K562 (cell line): Measurements from ENCODE around the gene CRACR2B. TPM values are rescaled to one million over a fixed set of nuclear protein-coding genes. Genes with fewer than 3 reads are reported as not detected.

ENCODE experiments used
- EWSR1 ChIP-seq: fragments of 450-650 bp; IDR thresholded peaks from 2 replicates; pipeline ENCODE4 v1.6.1; 2018; ENCODE audit warnings: borderline replicate concordance, mild to moderate bottlenecking, low read depth, moderate library complexity; ENCODE audit not compliant: partially characterized antibody
- HLTF ChIP-seq: fragments of 450-650 bp; IDR thresholded peaks from 2 replicates; pipeline ENCODE4 v1.6.1; 2016
- KDM1A ChIP-seq, 2 experiments: fragments of 450-650 bp; IDR thresholded peaks; 2 replicates each; pipeline ENCODE4 v1.6.1; 2016; ENCODE audit warnings: mild to moderate bottlenecking in 2 of 2
- NR3C1 ChIP-seq: sonication (generic); formaldehyde crosslinking; IDR thresholded peaks from 2 replicates; pipeline ENCODE4 v1.8.1; 2022; ENCODE audit warnings: missing genetic modification reagents
- PTRF ChIP-seq: fragments of 450-650 bp; IDR thresholded peaks from 2 replicates; pipeline ENCODE4 v1.6.1; 2016; ENCODE audit warnings: mild to moderate bottlenecking, missing genetic modification characterization, missing compliant biosample characterization
- SMAD4 ChIP-seq: fragments of 250-450 bp; sonication (Bioruptor Pico); conservative IDR thresholded peaks from 2 replicates; pipeline ENCODE4 v1.8.0; 2021; ENCODE audit warnings: inconsistent platforms, mild to moderate bottlenecking, moderate library complexity
- SRSF1 ChIP-seq: fragments of 200-400 bp; formaldehyde crosslinking; IDR thresholded peaks from 2 replicates; pipeline ENCODE4 v1.6.1; 2017; ENCODE audit warnings: mild to moderate bottlenecking, low read depth, low read length, moderate library complexity
- U2AF1 ChIP-seq: fragments of 200-400 bp; formaldehyde crosslinking; optimal IDR thresholded peaks from 2 replicates; pipeline ENCODE3; 2017; ENCODE audit warnings: mild to moderate bottlenecking, low read depth, low read length, moderate library complexity
- ZBTB8A ChIP-seq: fragments of 450-650 bp; IDR thresholded peaks from 2 replicates; pipeline ENCODE4 v1.6.1; 2018; ENCODE audit warnings: mild to moderate bottlenecking, moderate library complexity; ENCODE audit not compliant: partially characterized antibody
- ZNF184 ChIP-seq: sonication (generic); formaldehyde crosslinking; IDR thresholded peaks from 2 replicates; pipeline ENCODE4 v1.5.0; 2020; ENCODE audit warnings: missing genetic modification reagents
- ZNF316 ChIP-seq: fragments of 450-650 bp; IDR thresholded peaks from 2 replicates; pipeline ENCODE4 v1.6.1; 2016
- ZNF583 ChIP-seq: fragments of 250-450 bp; sonication (Bioruptor Pico); IDR thresholded peaks from 2 replicates; pipeline ENCODE4 v1.4.0; 2020
- ZNF75A ChIP-seq: fragments of 450-650 bp; formaldehyde crosslinking; IDR thresholded peaks from 2 replicates; pipeline ENCODE4 v1.4.0; 2020; ENCODE audit warnings: mild to moderate bottlenecking
- polyA plus RNA-seq, 8 experiments: library from polyadenylated mRNA; depleted of rRNA in 4 of 8; stranded (reverse) in 5 of 8; unstranded in 3 of 8; fragments of >200 nt; fragmentation: Nextera tagmentation in 2 of 8; fragmentation: Illumina TruSeq in 1 of 8; extraction: Ambion mirVana in 2 of 8; extraction: Trizol in 1 of 8; gene quantifications; 2 replicates each; pipeline versions ENCODE4 v1.2.1 to v1.2.3, GENCODE V29; 2011 to 2014; ENCODE audit warnings: inconsistent platforms in 1 of 8, missing spikeins in 1 of 8
- total RNA-seq, 7 experiments: library from RNA; depleted of rRNA in 6 of 7; stranded (reverse); fragments of >200 nt in 6 of 7; fragmentation: Illumina TruSeq in 2 of 7; extraction: Trizol in 2 of 7; gene quantifications; 2 replicates each; pipeline versions ENCODE4 v1.2.1 to v1.2.3, GENCODE V29; 2011 to 2021; ENCODE audit warnings: low replicate concordance in 1 of 7
- TF ChIP-seq, protein P1 (sequence below): sonication (generic); formaldehyde crosslinking; IDR thresholded peaks from 2 replicates; pipeline ENCODE4 v1.4.0; 2020; ENCODE audit warnings: mild to moderate bottlenecking, missing genetic modification reagents
- TF ChIP-seq, protein P2 (sequence below): fragments of 150-350 bp; conservative IDR thresholded peaks from 2 replicates; pipeline ENCODE4 v1.6.1; 2014; ENCODE audit warnings: low read length
- TF ChIP-seq, protein P3 (sequence below): sonication (generic); formaldehyde crosslinking; IDR thresholded peaks from 2 replicates; pipeline ENCODE4 v1.8.0; 2023; ENCODE audit warnings: missing genetic modification reagents, mild to moderate bottlenecking, borderline replicate concordance
- TF ChIP-seq, protein P4 (sequence below), 2 experiments: fragments of 450-650 bp; conservative IDR thresholded peaks; 2 replicates each; pipeline ENCODE4 v1.6.1; 2017; ENCODE audit warnings: mild to moderate bottlenecking in 2 of 2, moderate library complexity in 2 of 2

Gene CRACR2B
- total and polyA plus RNA-seq, 9 of the 15 experiments (the other 6 are each of a cell fraction or from before 2014, with no cell fraction given): 0.10 to 51.0 (median 6.0) TPM

DNA sequence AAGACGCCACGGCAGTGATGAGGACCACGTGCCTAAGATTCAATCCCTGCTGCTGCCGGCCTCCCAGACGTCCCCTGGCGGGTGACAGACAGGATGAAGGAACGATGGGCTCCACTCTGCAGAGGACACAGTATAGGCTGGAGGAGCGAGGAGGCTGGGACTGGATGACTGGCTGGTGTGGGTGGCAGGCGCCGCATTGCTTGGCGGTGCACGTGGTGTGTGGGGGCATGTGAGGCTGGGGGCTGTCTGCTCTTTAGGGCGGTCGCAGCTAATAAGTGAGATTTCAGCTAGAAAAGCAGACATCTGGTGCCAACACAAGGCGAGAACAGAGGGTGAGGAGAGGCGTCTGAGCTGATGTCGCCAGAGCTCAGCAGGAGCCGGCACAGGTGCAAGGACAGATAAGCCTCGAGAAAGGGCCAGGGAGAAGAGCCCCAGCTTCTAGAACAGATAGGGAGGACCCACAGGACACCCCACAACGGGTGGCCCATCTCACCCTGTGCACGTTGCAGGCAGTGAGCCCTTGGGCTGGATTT is 48.1 kb downstream of the CRACR2B start (continued):
- TF ChIP-seq, protein P1, sequence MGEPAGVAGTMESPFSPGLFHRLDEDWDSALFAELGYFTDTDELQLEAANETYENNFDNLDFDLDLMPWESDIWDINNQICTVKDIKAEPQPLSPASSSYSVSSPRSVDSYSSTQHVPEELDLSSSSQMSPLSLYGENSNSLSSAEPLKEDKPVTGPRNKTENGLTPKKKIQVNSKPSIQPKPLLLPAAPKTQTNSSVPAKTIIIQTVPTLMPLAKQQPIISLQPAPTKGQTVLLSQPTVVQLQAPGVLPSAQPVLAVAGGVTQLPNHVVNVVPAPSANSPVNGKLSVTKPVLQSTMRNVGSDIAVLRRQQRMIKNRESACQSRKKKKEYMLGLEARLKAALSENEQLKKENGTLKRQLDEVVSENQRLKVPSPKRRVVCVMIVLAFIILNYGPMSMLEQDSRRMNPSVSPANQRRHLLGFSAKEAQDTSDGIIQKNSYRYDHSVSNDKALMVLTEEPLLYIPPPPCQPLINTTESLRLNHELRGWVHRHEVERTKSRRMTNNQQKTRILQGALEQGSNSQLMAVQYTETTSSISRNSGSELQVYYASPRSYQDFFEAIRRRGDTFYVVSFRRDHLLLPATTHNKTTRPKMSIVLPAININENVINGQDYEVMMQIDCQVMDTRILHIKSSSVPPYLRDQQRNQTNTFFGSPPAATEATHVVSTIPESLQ (CRISPR knock-in tag): no peak
- TF ChIP-seq PTRF (tag): no peak
- no peak for TF ChIP-seq ZNF316
- TF ChIP-seq, protein P2, sequence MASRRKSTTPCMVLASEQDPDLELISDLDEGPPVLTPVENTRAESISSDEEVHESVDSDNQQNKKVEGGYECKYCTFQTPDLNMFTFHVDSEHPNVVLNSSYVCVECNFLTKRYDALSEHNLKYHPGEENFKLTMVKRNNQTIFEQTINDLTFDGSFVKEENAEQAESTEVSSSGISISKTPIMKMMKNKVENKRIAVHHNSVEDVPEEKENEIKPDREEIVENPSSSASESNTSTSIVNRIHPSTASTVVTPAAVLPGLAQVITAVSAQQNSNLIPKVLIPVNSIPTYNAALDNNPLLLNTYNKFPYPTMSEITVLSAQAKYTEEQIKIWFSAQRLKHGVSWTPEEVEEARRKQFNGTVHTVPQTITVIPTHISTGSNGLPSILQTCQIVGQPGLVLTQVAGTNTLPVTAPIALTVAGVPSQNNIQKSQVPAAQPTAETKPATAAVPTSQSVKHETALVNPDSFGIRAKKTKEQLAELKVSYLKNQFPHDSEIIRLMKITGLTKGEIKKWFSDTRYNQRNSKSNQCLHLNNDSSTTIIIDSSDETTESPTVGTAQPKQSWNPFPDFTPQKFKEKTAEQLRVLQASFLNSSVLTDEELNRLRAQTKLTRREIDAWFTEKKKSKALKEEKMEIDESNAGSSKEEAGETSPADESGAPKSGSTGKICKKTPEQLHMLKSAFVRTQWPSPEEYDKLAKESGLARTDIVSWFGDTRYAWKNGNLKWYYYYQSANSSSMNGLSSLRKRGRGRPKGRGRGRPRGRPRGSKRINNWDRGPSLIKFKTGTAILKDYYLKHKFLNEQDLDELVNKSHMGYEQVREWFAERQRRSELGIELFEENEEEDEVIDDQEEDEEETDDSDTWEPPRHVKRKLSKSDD: no peak
- TF ChIP-seq, protein P3, sequence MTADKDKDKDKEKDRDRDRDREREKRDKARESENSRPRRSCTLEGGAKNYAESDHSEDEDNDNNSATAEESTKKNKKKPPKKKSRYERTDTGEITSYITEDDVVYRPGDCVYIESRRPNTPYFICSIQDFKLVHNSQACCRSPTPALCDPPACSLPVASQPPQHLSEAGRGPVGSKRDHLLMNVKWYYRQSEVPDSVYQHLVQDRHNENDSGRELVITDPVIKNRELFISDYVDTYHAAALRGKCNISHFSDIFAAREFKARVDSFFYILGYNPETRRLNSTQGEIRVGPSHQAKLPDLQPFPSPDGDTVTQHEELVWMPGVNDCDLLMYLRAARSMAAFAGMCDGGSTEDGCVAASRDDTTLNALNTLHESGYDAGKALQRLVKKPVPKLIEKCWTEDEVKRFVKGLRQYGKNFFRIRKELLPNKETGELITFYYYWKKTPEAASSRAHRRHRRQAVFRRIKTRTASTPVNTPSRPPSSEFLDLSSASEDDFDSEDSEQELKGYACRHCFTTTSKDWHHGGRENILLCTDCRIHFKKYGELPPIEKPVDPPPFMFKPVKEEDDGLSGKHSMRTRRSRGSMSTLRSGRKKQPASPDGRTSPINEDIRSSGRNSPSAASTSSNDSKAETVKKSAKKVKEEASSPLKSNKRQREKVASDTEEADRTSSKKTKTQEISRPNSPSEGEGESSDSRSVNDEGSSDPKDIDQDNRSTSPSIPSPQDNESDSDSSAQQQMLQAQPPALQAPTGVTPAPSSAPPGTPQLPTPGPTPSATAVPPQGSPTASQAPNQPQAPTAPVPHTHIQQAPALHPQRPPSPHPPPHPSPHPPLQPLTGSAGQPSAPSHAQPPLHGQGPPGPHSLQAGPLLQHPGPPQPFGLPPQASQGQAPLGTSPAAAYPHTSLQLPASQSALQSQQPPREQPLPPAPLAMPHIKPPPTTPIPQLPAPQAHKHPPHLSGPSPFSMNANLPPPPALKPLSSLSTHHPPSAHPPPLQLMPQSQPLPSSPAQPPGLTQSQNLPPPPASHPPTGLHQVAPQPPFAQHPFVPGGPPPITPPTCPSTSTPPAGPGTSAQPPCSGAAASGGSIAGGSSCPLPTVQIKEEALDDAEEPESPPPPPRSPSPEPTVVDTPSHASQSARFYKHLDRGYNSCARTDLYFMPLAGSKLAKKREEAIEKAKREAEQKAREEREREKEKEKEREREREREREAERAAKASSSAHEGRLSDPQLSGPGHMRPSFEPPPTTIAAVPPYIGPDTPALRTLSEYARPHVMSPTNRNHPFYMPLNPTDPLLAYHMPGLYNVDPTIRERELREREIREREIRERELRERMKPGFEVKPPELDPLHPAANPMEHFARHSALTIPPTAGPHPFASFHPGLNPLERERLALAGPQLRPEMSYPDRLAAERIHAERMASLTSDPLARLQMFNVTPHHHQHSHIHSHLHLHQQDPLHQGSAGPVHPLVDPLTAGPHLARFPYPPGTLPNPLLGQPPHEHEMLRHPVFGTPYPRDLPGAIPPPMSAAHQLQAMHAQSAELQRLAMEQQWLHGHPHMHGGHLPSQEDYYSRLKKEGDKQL: no peak
- no peak for TF ChIP-seq ZNF75A
- no peak for TF ChIP-seq U2AF1
- TF ChIP-seq ZBTB8A: no peak
- TF ChIP-seq EWSR1: no peak
- no peak for TF ChIP-seq NR3C1
- TF ChIP-seq SRSF1: no peak
- no peak for TF ChIP-seq ZNF184 (CRISPR knock-in tag)
- peak; percentile 90 to 92 for TF ChIP-seq KDM1A (IDR thresholded peaks at IDR 0.05)
- no peak for TF ChIP-seq ZNF583
- TF ChIP-seq, protein P4, sequence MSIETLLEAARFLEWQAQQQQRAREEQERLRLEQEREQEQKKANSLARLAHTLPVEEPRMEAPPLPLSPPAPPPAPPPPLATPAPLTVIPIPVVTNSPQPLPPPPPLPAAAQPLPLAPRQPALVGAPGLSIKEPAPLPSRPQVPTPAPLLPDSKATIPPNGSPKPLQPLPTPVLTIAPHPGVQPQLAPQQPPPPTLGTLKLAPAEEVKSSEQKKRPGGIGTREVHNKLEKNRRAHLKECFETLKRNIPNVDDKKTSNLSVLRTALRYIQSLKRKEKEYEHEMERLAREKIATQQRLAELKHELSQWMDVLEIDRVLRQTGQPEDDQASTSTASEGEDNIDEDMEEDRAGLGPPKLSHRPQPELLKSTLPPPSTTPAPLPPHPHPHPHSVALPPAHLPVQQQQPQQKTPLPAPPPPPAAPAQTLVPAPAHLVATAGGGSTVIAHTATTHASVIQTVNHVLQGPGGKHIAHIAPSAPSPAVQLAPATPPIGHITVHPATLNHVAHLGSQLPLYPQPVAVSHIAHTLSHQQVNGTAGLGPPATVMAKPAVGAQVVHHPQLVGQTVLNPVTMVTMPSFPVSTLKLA (conservative IDR thresholded peaks at IDR 0.05): peak; percentile 89 to 92
- peak; percentile 100 for TF ChIP-seq SMAD4 (CRISPR knock-in tag)
- no peak for TF ChIP-seq HLTF
